Glutamatergic neuron (in vitro differentiated cells): ENCODE results near the gene SVOPL. TPM values are rescaled to one million over a fixed set of nuclear protein-coding genes. Genes with fewer than 3 reads are reported as not detected.

Experiments
- DNase-seq: peaks from one replicate; pipeline ENCODE4 v3.0.0; 2022
- H3K27ac Mint-ChIP-seq: one replicate; pipeline ENCODE4 v1.8.0; 2020; ENCODE audit warnings: mild to moderate bottlenecking, mixed read lengths, inconsistent platforms; ENCODE audit not compliant: unreplicated experiment
- H3K27me3 Mint-ChIP-seq: one replicate; pipeline ENCODE4 v1.8.0; 2020; ENCODE audit warnings: mild to moderate bottlenecking, moderate library complexity, mixed read lengths, inconsistent platforms; ENCODE audit not compliant: unreplicated experiment
- H3K36me3 Mint-ChIP-seq: one replicate; pipeline ENCODE4 v1.8.0; 2020; ENCODE audit warnings: mild to moderate bottlenecking, mixed read lengths, inconsistent platforms; ENCODE audit not compliant: unreplicated experiment
- H3K4me1 Mint-ChIP-seq: one replicate; pipeline ENCODE4 v1.8.0; 2020; ENCODE audit warnings: mild to moderate bottlenecking, low read depth, mixed read lengths, inconsistent platforms; ENCODE audit not compliant: unreplicated experiment
- H3K4me3 Mint-ChIP-seq: one replicate; pipeline ENCODE4 v1.8.0; 2020; ENCODE audit warnings: mild to moderate bottlenecking, mixed read lengths, inconsistent platforms; ENCODE audit not compliant: unreplicated experiment
- H3K9me3 Mint-ChIP-seq: one replicate; pipeline ENCODE4 v1.8.0; 2020; ENCODE audit warnings: mild to moderate bottlenecking, moderate library complexity, mixed read lengths, inconsistent platforms; ENCODE audit not compliant: unreplicated experiment
- total RNA-seq: library from RNA; stranded (reverse); fragmentation: NEBNext Ultra II Directional; extraction: Animal tissue kit (Norgen Biotek cat#: 25700); gene quantifications from one replicate; pipeline ENCODE4 v1.2.1, GENCODE V29; 2021; ENCODE audit not compliant: unreplicated experiment
- TF ChIP-seq, protein P1 (sequence below): fragments of 200-600 bp; sonication (generic); IDR thresholded peaks from one replicate; pipeline ENCODE4 v1.5.0; 2021; ENCODE audit not compliant: partially characterized antibody, unreplicated experiment

Gene SVOPL
- total RNA-seq, 1 donor from 2014 or later = not detected

DNA sequence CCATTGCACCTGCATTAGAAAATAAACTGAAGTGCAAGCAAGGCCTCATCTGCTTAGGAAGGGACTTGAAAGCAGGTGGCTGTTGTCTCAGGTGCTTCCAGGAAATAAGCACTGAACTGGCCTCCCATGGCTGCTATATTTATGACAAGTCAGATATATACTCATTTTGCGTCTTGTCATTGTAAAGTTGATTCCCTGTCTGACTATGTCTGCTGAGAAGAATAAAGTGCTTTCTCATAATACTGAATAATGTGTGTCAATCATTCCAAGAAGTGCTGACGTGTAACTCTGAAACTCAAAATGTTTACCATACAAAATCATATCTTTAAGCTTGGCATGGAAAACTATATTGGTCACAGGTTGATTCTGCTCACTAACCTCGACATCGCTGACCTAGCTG, 44.9 kb upstream of the SVOPL start:
- peaks cover 6% of the 10 kb centered on the region for H3K4me1 Mint-ChIP-seq
- no peak overlapping the region for H3K4me3 Mint-ChIP-seq
- TF ChIP-seq, protein P1, sequence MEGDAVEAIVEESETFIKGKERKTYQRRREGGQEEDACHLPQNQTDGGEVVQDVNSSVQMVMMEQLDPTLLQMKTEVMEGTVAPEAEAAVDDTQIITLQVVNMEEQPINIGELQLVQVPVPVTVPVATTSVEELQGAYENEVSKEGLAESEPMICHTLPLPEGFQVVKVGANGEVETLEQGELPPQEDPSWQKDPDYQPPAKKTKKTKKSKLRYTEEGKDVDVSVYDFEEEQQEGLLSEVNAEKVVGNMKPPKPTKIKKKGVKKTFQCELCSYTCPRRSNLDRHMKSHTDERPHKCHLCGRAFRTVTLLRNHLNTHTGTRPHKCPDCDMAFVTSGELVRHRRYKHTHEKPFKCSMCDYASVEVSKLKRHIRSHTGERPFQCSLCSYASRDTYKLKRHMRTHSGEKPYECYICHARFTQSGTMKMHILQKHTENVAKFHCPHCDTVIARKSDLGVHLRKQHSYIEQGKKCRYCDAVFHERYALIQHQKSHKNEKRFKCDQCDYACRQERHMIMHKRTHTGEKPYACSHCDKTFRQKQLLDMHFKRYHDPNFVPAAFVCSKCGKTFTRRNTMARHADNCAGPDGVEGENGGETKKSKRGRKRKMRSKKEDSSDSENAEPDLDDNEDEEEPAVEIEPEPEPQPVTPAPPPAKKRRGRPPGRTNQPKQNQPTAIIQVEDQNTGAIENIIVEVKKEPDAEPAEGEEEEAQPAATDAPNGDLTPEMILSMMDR = no peak
- no peaks in the 10 kb centered on the region for H3K36me3 Mint-ChIP-seq
- peaks cover 3% of the 10 kb centered on the region for H3K27me3 Mint-ChIP-seq
- H3K9me3 Mint-ChIP-seq = peaks cover 2% of the 10 kb centered on the region
- no peak overlapping the region for H3K27ac Mint-ChIP-seq
- no peak for DNase-seq

DNA sequence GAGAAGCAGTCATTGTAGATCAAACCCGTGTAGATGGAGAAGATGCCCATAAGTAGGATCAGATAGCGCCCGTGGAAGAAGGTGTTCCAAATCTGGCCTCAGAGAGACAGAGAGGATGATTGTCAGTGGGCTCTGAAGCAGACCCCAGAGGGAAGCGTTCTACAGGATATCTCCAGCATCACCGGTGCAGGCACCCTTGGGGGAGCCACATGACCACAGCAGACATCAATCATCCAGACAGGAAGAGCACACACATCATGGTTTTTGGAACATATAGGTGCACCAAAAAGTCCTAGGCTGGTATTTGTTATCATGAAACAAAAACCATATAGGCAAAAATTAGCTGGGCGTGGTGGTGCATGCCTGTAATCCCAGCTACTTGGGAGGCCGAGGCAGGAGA, 44.0 kb upstream of the SVOPL start:
- Mint-ChIP-seq H3K9me3 (peaks cover 2% of the 10 kb centered on the region), H3K27ac (no peak overlapping the region), H3K4me1 (no peaks in the 10 kb centered on the region), H3K36me3 (no peaks in the 10 kb centered on the region), H3K4me3 (no peak overlapping the region), H3K27me3 (peaks cover 3% of the 10 kb centered on the region)
- no peak for DNase-seq
- TF ChIP-seq, protein P1 = no peak

DNA sequence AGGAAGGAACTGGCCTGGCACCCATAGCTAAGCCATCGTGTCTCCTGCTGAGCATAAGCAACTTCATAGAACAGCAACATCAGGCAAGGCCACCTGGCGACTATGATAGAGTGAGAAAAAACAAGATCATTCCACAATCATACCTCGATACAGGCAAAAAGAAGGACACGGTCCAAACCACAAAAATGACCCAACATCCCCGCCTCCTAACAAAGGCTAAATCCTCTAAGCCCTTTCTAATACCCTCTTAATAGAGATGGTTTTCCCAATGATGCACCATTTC, 40.2 kb upstream of the SVOPL start:
- Mint-ChIP-seq H3K4me3 (no peak overlapping the region), H3K27me3 (no peaks in the 10 kb centered on the region), H3K27ac (no peak overlapping the region), H3K4me1 (peaks cover 6% of the 10 kb centered on the region), H3K36me3 (no peaks in the 10 kb centered on the region), H3K9me3 (peaks cover 2% of the 10 kb centered on the region)
- no peak for DNase-seq
- TF ChIP-seq, protein P1 = no peak

DNA sequence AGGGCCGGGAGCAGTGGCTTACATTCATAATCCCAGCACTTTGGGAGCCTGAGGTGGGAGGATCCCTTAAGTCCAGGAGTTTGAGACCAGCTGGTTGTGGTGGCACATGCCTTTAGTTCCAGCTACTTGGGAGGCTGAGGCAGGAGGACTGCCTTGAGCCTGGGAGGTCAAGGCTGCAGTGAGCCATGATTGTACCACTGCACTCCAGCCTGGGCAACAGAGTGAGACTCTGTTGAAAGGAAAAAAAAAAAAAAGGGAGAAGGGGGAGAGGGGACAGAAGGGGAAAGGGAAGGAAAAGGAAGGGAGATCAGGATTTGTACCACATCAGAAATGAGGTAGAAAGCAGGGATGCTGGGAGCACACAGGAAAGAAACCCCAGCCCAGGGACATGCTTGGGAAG, 38.7 kb upstream of the SVOPL start:
- no peak for DNase-seq
- TF ChIP-seq, protein P1 = no peak
- Mint-ChIP-seq H3K36me3 (no peaks in the 10 kb centered on the region), H3K9me3 (peaks cover 2% of the 10 kb centered on the region), H3K27ac (no peak overlapping the region), H3K4me3 (no peak overlapping the region), H3K27me3 (no peaks in the 10 kb centered on the region), H3K4me1 (peaks cover 6% of the 10 kb centered on the region)

DNA sequence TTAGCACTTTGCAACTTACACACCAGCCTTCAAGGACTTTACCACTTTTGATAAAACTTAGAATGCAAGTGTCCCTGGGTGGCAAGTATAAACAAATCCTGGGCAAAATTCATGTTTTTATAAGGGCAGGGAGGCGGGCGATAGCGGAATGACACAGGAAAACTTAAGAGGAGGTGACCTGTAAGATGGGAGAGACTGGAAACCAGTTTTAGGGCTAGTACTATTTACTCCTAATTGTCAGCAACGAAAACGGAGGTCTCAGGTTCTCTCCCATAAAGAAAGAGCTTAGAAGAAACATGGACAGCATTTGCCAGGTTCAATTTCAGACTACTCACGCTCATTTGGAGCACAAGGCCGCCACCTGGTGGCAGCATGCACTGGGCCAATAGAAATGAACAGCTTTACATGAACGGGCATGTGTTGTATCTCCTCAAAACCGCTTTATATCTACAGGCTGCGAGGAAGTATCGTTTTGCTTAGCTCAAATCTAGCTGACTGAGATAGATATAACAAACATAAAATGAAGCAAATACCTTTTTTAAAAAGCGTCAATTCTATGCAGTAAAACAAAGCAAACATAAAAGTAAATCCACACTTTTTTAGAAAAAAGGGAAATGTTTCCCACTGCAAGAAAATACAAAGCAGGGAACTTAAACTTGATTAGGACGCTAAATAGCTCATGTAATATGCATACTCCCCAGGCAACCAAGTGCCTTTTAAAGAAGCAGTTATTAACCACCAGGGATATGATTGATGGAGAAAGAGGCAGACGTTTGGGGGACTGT, 37.6 kb upstream of the SVOPL start:
- H3K36me3 Mint-ChIP-seq = peaks cover 3% of the 10 kb centered on the region
- H3K27me3 Mint-ChIP-seq = no peaks in the 10 kb centered on the region
- peaks cover 6% of the 10 kb centered on the region for H3K4me1 Mint-ChIP-seq
- no peak overlapping the region for H3K4me3 Mint-ChIP-seq
- peak; percentile 89 for DNase-seq
- H3K27ac Mint-ChIP-seq = no peak overlapping the region
- TF ChIP-seq, protein P1 = peak; percentile 84
- peaks cover 2% of the 10 kb centered on the region for H3K9me3 Mint-ChIP-seq
